GM12864 (cell line): ENCODE results near the gene ARVCF.

Experiments used
- DNase-seq: peaks from one replicate; pipeline ENCODE4 v3.0.0-alpha.2; 2011; ENCODE audit warnings: low read depth
- H3K4me3 ChIP-seq: 2 replicates; pipeline ENCODE4 v1.5.1; 2011; ENCODE audit warnings: mild to moderate bottlenecking, low read depth, low read length, control low read depth
- TF ChIP-seq, protein P1 (sequence below): IDR thresholded peaks from 2 replicates; pipeline ENCODE4 v1.5.1; 2011; ENCODE audit warnings: low read depth, mild to moderate bottlenecking, moderate library complexity, low read length, control low read depth, inconsistent platforms; ENCODE audit errors: missing control alignments

Gene ARVCF

DNA sequence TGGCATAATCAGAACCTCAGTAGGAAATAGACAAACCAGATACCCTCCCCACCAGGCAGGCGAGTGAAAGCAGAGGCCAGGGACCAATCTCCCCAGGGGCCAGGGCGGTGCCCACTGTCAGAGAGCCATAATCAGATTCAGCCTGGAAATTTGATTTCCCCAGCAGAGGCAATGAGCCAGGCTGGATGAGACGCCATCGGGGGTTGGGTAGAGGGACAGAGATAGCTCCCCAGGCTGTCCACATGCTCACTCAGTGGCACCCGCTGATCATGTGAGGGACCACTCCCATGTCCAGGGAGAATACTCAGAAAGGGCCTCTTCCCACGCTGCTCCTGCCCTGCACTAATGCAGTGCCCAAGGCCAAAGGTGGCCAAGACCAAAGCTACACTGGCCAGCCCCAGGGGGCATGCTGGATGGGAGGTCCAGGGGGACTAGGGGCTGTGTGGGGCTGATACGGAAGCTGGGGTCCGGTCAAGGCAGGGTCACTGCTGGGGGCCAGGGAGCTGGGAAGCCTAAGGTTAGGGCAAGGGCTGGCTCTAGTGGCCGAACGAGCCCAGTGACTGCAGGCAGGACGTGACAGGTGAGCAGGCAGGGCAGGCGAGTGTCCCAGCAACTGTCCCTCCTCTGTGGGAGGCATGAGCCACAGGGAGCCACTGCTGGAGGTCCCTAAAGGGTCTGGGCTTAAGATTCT lies 19.8 kb downstream of the ARVCF start:
- H3K4me3 ChIP-seq, result no peak overlapping the region
- TF ChIP-seq, protein P1, sequence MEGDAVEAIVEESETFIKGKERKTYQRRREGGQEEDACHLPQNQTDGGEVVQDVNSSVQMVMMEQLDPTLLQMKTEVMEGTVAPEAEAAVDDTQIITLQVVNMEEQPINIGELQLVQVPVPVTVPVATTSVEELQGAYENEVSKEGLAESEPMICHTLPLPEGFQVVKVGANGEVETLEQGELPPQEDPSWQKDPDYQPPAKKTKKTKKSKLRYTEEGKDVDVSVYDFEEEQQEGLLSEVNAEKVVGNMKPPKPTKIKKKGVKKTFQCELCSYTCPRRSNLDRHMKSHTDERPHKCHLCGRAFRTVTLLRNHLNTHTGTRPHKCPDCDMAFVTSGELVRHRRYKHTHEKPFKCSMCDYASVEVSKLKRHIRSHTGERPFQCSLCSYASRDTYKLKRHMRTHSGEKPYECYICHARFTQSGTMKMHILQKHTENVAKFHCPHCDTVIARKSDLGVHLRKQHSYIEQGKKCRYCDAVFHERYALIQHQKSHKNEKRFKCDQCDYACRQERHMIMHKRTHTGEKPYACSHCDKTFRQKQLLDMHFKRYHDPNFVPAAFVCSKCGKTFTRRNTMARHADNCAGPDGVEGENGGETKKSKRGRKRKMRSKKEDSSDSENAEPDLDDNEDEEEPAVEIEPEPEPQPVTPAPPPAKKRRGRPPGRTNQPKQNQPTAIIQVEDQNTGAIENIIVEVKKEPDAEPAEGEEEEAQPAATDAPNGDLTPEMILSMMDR, result no peak
- no peak for DNase-seq

DNA sequence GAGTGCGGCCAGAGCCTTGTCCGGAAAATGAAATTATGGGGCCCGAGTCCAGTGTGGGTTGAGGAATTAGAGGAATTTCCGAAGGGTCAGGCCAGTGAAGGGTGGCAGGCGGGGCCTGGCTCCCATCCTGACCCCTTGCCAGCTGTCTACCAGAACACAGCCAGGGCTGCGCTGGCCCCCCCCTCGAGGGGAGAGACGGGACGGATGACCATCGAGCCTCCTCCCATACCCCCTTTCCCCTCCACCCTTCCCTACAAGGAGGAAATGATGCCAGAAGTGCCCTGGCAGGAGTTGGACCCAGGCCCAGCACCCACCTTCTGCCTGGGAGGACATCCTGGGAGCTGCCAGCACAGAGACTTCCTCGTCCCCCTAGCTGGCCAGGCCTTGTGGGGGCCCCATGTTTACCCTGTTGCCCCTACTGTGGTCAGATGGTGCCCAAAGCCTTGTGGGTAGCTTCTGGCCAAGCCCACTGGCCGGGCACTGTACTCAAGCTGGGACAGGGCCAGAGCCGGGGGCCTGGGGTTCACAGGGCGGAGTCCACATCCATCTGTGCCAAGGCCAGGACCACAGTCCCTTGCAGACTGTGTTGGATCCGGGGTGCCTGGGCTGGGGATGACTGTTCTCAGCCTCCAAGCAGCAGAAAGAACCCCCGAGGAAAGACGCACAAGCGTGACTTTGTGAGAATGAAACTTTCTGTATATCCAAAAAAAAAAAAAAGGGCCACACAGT lies 20.8 kb downstream of the ARVCF start:
- DNase-seq, result no peak
- TF ChIP-seq, protein P1, result no peak
- H3K4me3 ChIP-seq, result no peak overlapping the region

DNA sequence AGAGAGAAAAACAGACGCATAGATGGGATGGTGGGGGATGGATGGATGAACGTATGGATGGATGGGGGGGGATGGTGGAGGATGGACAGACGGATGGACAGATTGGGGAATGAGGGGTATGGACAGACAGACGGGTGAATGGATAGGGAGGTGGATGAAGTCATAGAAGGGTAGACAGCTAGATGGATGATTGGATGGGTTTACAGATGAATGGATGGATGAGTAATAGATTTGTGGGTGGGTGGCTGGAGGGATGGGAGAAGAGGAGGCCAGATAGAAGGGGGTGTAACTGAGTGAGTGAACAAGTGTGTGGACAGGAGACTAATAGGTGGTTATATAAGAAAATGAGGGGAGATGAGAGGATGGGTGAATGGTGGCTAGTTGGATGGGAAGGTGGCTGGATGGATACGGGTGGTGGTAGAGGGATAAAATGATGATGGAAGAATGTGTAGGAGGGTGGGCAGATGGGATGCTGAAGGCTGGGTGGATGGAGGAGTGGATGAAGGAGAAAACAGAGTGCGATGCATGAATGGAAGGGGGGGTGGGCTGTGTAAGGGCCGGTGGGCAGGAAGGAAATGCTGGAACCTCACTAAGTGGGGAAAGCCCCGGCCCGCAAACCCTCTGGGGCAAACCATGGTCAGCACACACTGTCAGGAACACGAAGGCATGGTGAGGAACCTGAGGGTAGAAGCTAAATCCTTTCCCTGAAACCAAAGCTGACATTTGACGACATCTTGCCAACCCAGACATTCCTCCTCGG lies 21.6 kb downstream of the ARVCF start:
- H3K4me3 ChIP-seq, result no peak overlapping the region
- TF ChIP-seq, protein P1, result no peak
- no peak for DNase-seq

DNA sequence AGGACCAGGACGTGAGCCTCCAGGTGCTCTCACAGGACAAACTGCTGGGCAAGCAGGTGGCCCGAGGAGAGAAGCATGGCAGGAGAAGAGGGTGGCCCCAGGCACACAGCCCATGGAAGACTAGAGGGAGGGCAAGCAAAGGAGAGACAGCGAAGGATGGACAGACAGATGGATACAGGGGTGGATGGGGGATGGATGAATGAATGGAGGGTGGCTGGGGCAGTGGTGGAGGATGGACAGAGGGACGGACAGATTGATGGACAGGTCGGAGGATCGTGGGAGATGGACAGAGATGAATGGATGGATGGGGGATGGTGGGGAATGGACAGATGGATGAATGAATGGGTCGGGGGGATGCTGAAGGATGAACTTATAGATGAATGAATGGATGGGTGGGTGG lies 22.7 kb downstream of the ARVCF start:
- TF ChIP-seq, protein P1, result no peak
- H3K4me3 ChIP-seq, result no peak overlapping the region
- DNase-seq, result no peak

DNA sequence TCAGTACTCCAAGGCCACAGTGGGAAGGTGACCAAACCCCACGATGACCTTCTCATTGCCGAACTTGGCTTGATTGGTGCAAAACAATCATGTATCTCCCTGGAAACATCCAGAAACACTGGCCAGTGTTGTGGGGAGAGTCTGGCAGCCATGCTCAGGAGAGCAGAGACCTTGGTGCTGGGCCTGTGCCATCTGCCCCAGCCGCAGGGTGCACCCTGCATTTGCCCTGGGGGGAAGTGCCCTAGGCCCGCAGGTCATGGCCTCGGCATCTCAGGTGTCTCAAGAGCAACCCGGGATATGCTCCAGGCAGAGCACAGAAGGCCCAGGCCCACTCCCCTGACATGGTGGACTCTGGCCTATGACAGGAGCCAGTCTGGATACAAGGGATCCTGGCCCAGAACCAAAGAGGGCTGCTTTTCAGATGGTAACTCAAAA lies 23.7 kb downstream of the ARVCF start:
- TF ChIP-seq, protein P1, result no peak
- DNase-seq, result no peak
- no peak overlapping the region for H3K4me3 ChIP-seq

DNA sequence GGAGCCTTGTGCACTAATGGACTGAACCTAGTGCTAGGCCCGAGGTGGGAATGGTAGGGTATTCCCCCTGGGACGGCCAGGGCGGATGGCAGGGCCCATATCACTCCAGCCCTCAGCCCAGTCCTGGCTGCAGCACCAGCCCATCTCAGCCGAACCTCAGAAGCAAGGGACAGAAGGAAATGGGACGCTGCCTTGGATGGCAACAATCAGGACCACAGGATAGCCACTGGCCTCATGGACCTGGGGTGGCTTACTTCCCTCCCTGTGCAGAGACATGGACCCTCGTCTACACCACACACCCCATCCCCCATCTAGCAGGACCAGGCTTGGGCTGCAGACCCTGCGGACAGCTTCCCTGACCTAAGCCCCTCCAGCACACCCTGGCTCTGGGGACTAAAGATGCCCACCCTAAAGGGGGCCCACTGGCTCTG lies 24.1 kb downstream of the ARVCF start:
- no peak for DNase-seq
- TF ChIP-seq, protein P1, result no peak
- H3K4me3 ChIP-seq, result no peak overlapping the region
